ENCODE data around the gene IL15. TPM values are rescaled to one million over a fixed set of nuclear protein-coding genes. Genes with fewer than 3 reads are reported as not detected.

The IL15 gene
- total and polyA plus RNA-seq, 7 donors = 1.4 to 3.0 (median 2.2) TPM

GRCh38 chr4:141675384-141675783 is 39.0 kb downstream of the IL15 start:
- 68 to 78% (median 76%) methylated on average over 2 of the region's 2 CpGs for WGBS, 3 donors
- intact Hi-C loops (cut with DNase I) = no loop called here
- H3K4me3 ChIP-seq = no peak overlapping the region
- DNase-seq (no peak), ATAC-seq (no peak)
- peaks cover 2% of the 10 kb centered on the region for H3K4me1 ChIP-seq
- no peaks in the 10 kb centered on the region for H3K27me3 ChIP-seq (ENCODE audit: insufficient read depth in 3 of 3, low read length in 2 of 3)
- no peaks in the 10 kb centered on the region for H3K36me3 ChIP-seq (ENCODE audit: insufficient read depth in 1 of 2, low read depth in 1 of 2)
- TF ChIP-seq CTCF (IDR thresholded peaks at IDR 0.05) = no peak
- no peak overlapping the region for H3K27ac ChIP-seq
- H3K9me3 ChIP-seq = no peaks in the 10 kb centered on the region

GRCh38 chr4:141676087-141676670 is 39.8 kb downstream of the IL15 start:
- H3K4me1 ChIP-seq = peaks cover 6% of the 10 kb centered on the region
- 43 to 59% (median 44%) methylated on average over 3 of the region's 3 CpGs for WGBS, 3 donors

GRCh38 chr4:141680060-141680459 is 43.7 kb downstream of the IL15 start:
- ATAC-seq (no peak), DNase-seq (no peak)
- TF ChIP-seq CTCF (IDR thresholded peaks at IDR 0.05) = no peak
- H3K27ac ChIP-seq = no peak overlapping the region
- H3K27me3 ChIP-seq (ENCODE audit: insufficient read depth in 3 of 3, low read length in 2 of 3) = no peaks in the 10 kb centered on the region
- intact Hi-C loops (cut with DNase I) = no loop called here
- WGBS, 3 donors = 66 to 87% (median 71%) methylated on average over 4 of the region's 4 CpGs
- no peak overlapping the region for H3K4me3 ChIP-seq
- no peaks in the 10 kb centered on the region for H3K36me3 ChIP-seq (ENCODE audit: insufficient read depth in 1 of 2, low read depth in 1 of 2)
- peaks cover 6% of the 10 kb centered on the region for H3K4me1 ChIP-seq
- H3K9me3 ChIP-seq = no peaks in the 10 kb centered on the region

More at GRCh38 chr4:141676087-141676670, 39.8 kb downstream of the IL15 start:
- no peak overlapping the region for H3K27ac ChIP-seq
- H3K27me3 ChIP-seq (ENCODE audit: insufficient read depth in 3 of 3, low read length in 2 of 3) = no peaks in the 10 kb centered on the region
- intact Hi-C loops (cut with DNase I) = no loop called here
- no peaks in the 10 kb centered on the region for H3K36me3 ChIP-seq (ENCODE audit: insufficient read depth in 1 of 2, low read depth in 1 of 2)
- H3K9me3 ChIP-seq = no peaks in the 10 kb centered on the region
- DNase-seq (no peak), ATAC-seq (no peak)
- TF ChIP-seq CTCF (IDR thresholded peaks at IDR 0.05) = no peak
- no peak overlapping the region for H3K4me3 ChIP-seq

GRCh38 chr4:141684785-141685184 is 48.4 kb downstream of the IL15 start:
- DNase-seq (no peak), ATAC-seq (no peak)
- intact Hi-C loops (cut with DNase I) = no loop called here
- 74 to 83% (median 76%) methylated on average over 3 of the region's 3 CpGs for WGBS, 3 donors
- H3K27me3 ChIP-seq (ENCODE audit: insufficient read depth in 3 of 3, low read length in 2 of 3) = no peaks in the 10 kb centered on the region
- no peak overlapping the region for H3K4me3 ChIP-seq
- peaks cover 9% of the 10 kb centered on the region for H3K4me1 ChIP-seq
- no peaks in the 10 kb centered on the region for H3K9me3 ChIP-seq
- peaks cover 0 to 4% of the 10 kb centered on the region in 2 donors for H3K36me3 ChIP-seq (ENCODE audit: insufficient read depth in 1 of 2, low read depth in 1 of 2)
- TF ChIP-seq CTCF (IDR thresholded peaks at IDR 0.05) = no peak
- no peak overlapping the region for H3K27ac ChIP-seq

Measured in psoas muscle (tissue), 8 donors.